ENCODE measurements around the gene ZFYVE21.

Gene ZFYVE21

DNA sequence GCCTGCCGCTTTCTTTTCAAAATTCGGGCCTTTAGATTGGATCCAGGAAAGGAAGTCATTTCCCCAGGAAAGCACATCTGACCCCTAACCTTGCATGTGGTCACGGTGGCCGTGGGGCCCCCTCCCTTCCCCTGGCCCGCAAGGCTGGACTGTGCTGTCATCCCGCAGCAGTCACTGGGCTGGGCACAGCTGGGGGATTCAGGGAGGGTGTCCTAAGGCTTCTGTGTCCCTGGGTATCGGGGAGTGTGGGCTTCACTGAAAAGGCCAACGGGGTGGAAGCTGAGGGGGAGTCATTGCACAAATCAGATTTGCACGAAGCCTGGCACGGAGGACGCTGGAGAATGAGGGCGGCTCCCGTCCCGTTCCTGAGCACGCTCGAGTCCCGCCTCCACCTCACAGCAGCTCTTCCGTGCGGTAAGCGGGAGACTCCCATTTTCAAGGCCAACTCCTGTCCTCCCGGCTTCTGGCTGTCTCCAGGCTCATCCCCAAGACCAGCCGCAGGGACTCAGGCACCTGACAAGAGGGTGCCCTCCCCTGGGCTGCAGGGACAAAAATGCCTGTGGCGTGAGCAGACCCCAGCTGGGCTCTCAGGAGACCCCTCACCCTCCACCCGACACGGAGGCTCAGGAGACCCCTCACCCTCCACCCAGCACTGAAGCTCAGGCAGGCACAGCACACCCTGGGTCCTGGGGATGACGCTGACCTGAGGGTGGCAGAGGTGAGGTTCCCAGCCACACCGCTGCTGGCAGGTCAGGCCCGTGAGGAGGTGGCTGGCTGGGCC, 9.9 kb upstream of the ZFYVE21 start:
- no peak for DNase-seq (ENCODE audit: low spot score)

DNA sequence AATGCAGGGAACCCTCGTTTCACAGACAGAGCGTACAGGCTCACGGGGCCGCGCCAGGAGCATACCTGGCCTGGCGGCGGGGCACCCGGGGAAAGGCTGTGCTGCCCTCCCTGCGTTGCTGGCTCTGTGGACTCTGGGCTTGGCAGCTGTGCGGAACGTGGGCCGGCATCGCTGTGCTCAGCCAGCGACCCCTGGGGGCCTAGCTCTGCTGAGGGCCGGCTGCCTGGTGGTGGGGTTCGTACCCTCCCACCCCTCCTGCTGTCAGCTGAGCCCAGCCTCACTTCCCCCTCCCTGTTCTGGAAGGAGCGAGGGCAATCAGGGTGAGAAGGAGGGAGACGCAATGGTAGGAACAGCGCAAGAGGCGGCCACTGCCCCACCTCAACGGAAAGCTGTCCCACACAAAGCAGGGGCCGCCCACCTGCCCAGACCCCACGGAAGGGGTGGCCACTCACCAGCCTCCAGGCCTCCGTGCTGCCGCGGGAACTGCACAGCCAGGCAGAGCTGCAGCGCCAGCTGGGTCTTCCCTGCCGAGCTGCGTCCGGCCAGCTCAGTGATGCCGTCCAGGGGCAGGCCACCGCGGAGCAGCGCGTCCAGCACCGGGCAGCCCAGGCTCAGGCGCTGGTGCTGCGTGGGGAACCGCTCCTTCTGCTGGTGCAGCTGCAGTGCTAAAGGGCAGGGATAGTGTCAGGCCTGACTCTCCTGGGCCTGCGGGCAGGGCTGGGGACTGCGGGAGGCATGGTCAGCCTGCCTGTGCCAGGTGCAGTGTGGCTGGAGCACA, 8.9 kb upstream of the ZFYVE21 start:
- DNase-seq (ENCODE audit: low spot score): no peak

DNA sequence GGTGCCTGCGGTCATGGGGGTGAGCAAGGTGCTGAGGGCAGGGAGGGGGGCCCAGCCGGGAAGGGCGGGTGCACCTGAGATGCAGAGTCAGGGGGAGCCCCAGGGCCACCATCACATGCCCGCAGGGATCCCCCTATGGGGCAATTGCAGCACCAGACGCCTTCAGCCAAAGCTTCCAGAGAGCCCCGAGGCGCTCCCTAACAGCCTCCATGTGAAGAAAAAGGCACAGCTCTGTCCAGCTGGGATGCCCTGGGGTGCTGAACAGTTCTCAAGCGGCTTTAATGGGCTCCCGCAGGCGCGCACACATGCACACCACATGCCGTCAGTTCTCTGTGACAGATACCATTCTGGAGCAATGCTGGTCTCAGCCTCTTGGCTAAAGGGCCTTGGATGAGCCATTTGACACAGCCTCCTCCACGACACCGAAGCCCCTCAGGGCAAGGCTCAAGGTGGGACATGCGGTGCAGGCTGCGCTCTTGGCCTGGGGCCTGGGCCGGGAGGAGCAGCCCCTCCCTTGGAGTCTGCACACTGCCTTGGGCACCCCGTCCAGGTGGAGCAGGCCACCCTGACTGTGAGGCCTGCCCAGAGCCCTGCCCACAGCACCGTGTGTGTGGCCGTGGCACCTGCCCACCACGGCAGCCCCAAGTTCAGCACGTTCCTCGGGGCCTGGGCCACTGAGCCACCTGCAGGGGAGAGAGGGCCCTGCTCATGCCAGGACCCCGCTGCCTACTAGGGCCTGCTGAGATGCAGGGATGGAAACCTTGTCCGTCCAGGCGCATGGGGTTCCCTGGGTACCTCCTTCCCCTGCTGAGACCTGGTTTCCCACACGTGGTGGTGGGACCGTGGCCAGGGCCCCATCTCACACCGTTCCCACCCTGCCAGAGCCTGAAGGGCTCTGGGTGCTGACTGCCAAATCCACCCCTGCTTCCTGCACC, 8.0 kb upstream of the ZFYVE21 start:
- no peak for DNase-seq (ENCODE audit: low spot score)

DNA sequence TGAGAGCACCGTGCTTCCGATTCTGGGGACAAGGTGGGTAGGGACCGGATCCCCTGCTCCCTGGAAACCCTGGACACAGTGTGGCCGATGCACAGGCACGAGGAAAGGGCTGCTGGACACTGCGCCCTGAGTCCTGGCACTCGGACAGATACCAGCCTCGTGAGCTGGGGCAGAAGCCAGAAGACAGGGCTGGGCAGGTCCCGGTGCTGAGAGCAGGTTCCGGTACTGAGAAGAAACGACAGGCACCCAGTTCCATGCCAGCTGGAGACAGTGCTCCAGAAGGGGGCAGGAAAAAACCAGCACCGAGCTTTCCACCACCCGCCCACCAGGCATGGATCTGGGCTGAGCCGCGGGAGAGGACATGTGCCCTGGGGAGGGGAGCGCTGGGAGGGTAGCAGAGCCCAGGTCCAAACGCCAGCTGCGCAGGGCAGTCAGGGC, 6.8 kb upstream of the ZFYVE21 start:
- no peak for DNase-seq (ENCODE audit: low spot score)

DNA sequence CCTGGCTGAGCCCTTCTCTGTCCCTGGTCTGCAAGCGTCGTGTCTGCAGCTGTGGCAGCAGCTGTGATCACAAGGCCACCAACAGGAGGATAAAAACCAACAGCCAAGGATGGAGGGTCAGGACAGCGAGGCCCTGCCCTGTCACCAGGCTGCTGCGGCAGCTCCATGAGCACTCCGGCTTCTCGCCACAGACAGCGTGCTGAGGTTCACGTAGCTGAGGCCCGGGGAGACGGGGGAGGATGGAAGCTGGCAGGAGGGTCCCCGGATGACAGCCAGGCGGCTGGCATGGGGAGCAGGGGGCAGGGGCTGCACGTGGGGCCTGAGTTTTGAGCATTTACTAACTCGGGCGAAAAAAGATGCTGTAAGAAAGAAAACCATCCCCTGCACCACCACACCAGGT, 5.8 kb upstream of the ZFYVE21 start:
- DNase-seq (ENCODE audit: low spot score): no peak

DNA sequence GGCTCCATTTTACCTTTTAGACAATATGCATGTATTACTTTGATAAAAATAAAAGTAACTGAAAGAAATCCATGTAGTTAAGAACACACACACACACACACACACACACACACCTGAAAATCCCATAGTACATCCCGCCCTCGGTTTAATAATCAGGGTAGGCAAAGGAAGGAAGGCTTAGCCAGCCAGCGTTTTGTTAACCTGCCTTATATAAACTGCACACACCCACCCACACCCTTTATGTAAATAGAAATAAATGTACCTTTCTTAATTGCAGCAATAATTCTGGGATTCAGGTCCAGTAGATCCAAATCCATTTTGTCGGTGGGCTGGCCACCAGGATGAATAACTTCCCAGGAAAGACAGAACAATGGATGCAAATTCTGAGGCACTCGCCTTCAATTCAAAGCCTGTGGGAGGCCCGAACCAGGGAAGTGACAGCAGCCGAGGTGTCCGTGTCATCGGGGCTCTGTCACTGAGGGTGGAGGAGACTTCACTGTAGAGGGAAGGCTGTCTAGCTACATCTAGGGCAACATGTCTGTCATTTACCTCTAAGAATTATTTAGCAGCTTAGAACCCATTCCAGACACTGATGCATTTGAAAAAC, 4.7 kb upstream of the ZFYVE21 start:
- DNase-seq (ENCODE audit: low spot score): no peak

DNA sequence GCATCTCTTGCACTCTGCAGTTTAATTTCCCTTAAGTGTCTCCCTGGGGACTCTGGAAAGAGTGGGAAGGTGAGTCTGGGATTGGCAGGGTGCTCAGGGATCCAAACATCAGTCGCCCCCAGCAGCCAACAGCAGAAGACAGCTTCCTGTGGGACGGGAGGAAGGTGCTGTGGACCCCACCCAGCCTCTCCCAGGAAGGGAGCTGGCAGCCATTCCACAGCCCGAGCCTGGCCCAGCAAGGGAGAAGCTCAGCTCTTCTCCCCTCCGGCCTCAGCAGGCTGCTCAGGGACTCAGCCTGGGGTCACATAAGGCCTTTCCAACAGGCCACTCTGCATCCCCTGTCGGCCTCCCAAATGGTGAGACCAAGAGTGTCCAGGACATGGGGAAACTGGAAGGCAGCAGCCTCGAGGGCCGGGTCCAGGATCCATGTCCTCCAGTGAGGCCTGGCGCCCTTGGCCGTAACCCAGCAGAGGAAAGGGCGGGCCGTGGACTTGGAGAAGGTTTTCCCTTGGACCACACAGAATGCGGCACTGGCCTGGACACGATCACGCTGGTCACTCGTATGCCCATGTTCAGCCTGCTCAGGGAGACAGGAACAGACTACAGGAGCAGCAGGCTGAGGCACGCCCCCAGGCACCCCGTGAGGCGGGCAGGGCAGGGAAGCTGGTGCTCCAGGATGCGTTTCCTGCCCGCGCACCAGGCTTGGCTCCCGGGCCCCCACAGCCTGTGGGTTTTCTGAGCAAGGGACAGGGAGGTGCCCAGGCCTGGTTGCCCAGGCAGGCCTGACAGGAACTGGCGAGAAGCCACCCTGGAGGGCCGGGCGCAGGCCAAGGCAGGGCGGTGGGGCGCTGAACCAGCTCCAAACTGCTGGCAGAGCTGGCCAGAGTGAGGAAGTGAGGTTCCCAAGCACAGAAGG, 3.8 kb upstream of the ZFYVE21 start:
- DNase-seq (ENCODE audit: low spot score): no peak

DNA sequence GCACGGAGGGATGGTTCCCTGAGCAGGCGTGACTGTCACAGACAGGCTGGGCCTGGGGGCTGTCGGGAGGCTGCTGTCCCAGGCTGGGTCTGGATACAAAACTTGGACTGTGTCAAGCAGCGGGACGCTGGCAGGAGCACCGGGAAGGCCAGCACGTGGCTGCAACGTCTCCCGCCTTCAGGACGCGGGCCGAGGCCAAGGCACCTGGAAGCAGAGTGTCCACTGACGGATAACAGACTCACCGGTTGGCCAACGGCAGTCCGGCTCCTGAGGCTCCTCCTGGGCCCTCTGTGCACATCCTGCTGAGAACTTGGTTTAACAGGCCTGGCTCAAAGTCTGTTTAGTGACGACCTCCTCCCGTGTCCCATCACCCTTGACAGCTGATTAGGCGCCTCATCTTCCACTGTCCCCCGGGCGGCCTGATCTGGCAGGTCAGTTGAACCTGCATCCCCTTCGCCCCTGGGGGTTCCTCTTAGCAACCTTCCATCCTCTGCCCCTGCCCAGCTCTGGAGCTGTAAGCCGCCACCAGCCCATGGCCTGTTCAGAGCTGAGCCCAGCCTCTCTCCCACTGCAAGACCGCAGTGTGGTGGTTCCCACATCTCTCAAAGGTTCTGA, 2.9 kb upstream of the ZFYVE21 start:
- no peak for DNase-seq (ENCODE audit: low spot score)

DNA sequence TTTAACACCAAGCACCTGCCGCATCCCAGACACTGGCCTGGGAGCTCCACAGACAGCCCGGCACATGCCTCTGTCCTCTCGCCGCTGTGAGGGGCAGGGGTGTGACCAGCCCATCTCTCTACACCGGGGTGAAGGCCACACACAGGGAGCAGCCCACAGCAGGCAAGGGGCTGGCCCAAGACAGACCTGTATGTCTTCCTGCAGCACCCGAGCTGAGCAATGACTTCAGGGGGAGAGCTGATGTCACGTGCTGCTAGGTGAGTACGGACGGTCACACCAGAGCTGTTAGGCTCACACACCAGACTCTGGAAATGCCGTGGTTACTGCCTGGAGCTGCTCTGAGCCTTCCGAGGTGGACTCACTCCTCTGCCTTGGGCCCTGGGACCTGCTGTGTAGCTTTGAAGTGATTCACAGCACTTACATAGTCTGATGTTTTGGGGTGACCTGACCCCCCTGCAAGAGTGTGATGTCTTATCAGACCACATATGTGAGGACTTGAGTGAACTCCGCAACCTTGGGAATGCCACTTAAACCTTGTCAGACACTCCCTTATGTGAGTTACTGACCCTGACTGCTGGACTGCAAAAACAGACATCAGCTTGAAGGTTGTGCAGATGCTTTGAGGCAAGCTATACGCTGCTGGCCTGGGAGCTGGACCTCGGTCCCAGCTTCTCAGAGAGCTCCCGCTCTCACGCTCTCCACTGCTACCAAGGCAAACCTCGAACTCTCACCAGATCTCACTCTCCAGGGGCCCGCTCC, 2.1 kb upstream of the ZFYVE21 start:
- no peak for DNase-seq (ENCODE audit: low spot score)

DNA sequence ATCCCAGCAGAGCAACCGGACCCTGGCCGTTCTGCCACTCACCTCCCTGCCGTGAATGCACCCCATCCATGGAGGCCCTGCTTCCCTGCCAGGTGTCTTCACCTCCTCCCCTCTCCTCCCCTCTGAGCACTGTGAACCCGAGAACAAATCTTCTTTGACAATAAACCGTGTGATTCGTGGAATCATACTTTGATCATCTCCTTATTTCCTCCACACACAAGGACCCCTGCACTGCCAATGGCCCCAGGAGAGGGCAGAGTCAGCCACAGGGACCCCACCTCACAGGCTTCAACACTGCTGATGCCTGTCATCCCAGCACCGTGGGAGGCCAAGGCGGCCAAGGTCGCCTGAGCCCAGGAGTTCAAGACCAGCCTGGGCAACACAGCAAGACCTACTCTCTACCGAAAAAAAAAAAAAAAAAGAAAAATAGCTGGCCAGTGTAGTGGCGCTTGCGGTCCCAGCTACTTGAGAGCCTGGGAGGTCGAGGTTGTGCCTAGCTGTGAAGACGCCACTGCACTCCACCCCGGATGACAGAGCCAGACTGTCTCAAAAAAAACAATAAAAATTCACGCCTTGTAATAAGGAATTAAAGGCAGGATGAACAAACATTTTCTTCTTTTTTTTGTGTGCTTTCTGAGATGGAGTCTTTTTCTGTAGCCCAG, 1.4 kb upstream of the ZFYVE21 start:
- no peak for DNase-seq (ENCODE audit: low spot score)

DNA sequence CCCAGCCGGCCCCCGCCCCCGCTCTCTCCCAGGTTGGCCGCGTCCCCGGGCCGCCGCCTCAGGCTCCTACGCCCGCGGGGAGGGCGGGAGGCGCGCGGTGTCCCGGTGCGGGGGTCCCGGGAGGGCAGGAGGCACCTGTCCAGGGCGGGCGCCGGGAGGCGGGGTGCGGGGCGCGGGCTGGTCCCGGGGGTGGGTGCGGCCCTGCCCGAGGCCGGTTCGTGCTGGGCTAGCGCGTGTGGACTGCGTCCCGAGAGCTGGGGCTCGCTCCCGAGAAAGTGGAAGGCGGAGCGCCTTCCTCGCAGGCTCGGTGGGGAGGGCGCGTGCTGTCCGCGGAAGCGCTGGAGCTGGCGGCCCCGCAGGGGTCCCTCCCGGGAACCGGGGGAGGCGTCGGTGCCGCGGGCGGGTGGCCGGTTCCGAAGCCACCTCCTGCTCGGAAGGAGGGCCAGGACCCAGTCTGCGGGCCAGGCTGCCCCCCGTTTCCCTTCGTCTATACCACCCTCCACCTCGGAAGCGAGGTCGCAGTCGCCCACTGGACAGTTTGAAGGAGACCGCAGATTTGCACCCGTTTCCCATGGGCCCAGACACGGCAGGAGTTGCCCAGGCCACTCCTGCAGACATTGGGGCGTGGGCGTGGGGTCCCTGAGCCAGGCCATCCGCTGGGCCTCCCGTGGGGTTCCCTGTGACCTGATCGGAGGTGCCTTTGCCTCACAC, 636 bp downstream of the ZFYVE21 start:
- DNase-seq (ENCODE audit: low spot score): no peak

DNA sequence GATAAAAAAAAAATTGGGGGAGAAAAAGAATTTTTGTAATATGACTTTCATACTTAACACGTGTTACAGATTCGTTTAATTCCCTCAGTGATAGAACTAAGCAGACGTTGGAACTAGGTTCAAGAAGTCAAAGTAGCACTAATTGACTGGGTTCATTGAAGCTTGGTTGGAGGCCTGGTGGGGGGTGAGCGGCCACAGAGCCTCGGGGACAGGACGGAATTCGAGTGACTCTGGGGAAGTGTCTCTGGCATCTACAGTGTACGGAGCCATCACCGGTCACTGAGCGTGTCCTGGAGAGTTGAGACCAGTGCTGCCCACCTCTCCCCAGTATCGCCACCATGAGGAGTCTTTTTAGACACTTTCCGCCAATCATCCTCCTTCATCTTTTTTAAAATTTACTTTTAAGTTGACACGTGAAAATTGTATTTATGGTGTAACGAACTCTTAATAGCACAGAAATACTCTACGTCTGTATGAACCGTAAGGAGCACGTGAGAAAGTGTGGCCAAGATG, 1.3 kb downstream of the ZFYVE21 start:
- no peak for DNase-seq (ENCODE audit: low spot score)

DNA sequence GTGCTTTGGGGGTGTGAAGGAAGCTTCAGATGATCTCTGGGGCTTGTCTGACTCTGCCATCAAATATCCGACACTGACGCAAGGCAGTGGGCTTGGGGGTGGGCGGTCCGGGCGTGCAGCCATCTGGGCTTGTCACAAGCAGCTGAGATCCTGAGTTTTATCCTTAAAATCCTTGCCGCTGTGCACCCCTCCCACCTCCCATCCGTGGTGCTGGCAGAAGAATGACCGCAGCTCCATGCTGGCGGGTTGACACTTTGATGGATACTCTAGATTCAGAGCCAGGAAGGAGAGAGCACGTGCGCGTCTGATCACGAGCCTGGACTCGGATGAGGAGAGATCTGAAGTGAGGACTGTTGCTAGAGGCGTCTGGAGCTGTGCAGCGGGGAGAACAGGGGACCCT, 3.0 kb downstream of the ZFYVE21 start:
- no peak for DNase-seq (ENCODE audit: low spot score)

DNA sequence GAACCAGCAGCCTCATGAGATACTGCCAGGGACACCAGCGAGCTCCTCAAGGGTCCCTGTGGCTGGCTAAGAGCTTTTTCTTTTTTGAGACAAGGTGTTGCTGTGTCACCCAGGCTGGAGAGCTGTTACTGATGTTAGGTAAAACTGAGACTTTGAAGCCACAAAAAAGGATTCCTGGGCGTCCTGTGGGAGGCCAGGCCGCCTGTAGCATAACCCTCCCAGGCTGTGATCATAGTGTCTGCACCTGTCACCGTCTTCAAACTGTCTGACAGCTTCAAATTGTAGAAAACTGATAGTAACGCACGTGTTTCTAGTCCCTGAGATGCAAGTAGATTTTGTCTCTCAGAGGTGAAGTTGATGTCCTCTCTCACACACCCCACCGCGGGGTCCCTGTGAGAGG, 4.1 kb downstream of the ZFYVE21 start:
- DNase-seq (ENCODE audit: low spot score): no peak

DNA sequence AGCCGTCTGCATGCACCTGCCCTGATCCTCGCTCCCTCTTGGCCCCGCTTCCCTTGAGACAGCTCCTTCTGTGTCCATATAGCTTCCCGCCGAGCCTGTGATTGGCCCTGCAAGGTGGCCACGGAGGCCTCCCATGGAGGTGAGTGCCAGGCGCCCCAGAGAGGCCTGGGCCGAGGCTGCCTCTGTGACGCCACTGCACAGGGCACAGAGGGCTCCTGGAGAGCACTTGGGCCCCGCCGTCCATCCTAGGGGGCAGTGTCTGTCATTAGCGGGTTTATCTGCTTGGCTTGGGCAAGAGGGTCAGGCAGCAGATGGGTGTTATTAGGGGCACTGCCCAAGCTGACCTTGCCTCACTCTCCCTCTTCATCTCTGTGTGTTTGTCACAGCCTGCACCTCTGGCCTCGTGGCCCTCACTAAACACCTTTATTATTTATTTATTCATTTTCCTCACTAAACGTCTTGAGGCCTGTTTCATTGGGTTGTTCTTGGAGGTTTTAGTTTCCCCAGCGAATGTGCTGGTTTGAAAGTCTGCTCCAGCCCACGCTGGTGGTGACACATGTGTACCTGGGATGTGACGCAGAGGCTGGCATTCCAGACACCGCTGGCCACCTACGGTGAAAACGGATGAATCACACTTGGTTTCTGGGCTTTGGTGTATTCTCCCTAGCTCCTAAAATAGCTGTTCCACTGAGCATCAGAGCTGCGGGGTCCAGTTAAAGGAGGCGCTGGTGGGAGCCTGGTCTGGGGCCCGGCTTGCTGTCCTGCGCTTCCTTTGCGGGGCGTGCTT, 5.9 kb downstream of the ZFYVE21 start:
- no peak for DNase-seq (ENCODE audit: low spot score)

DNA sequence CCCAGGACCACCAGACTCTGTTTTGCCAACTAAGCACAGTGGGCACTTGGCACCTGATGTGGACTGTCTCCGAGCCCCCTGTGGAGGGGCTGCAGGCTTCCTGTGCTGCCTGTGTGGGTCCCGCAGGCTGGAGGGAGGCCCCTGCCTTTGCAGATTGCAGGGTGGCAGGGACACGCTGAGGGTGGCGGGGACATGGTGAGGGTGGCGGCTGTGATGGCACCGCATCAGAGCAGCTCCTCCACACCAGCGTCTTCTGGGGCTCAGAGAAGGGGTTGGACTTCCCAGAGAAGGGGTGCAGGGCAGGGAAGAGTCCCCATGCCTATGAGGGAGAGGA, 8.1 kb downstream of the ZFYVE21 start:
- no peak for DNase-seq (ENCODE audit: low spot score)

DNA sequence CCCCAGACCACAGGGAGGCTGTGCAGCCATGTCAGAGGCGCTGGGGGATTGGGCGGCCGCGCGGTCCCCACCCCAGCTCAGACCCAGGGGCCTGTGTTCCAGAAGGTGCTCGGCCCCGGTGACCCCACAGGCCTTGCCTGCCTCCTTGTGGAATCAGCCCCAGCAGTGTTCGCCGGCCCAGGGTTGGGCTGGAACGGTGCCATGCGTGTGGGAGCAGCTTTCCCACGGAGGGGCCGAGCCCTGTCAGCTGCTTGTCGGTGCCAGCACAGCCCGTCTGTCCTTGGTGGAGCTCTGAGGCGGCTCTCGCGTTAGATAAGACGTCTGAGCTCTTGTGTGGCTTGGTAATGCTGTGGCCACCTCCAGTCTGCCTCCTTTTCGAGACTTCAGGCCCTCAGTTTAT, 8.5 kb downstream of the ZFYVE21 start:
- no peak for DNase-seq (ENCODE audit: low spot score)
